Stimulated activated CD4-positive, alpha-beta T cell treated with anti-CD3 and anti-CD28 coated beads, Interleukin-1b, Interleukin-23, amount 100 ng/mL, for 4 hours (primary cell): ENCODE measurements around the gene CTTN.

Source experiments
- DNase-seq, 2 donors: peaks; one replicate each; pipeline ENCODE4 v3.0.0-alpha.2; 2020; ENCODE audit warnings: low read depth in 2 of 2

The CTTN gene

GRCh38 chr11:70409871-70410270 lies 11.5 kb downstream of the CTTN start:
- no peak for DNase-seq

GRCh38 chr11:70410276-70411205 lies 12.2 kb downstream of the CTTN start:
- no peak for DNase-seq

GRCh38 chr11:70411713-70412452 lies 13.6 kb downstream of the CTTN start:
- DNase-seq, result no peak

GRCh38 chr11:70413151-70413550 lies 14.8 kb downstream of the CTTN start:
- no peak for DNase-seq

- DNase-seq, result no peak
These were observed 16.2 kb downstream of the CTTN start for GRCh38 chr11:70414341-70415100.

- DNase-seq, result no peak
These were observed 16.9 kb downstream of the CTTN start for GRCh38 chr11:70415191-70415590.

- no peak for DNase-seq
These were observed 17.5 kb downstream of the CTTN start for GRCh38 chr11:70415642-70416395.

GRCh38 chr11:70416881-70417280 lies 18.6 kb downstream of the CTTN start:
- no peak for DNase-seq

- no peak for DNase-seq
These were observed 19.8 kb downstream of the CTTN start for GRCh38 chr11:70418130-70418529.

GRCh38 chr11:70419307-70420007 lies 21.1 kb downstream of the CTTN start:
- no peak for DNase-seq

- DNase-seq, result no peak
These were observed 21.7 kb downstream of the CTTN start for GRCh38 chr11:70420008-70420464.

GRCh38 chr11:70420496-70420895 lies 22.2 kb downstream of the CTTN start:
- no peak for DNase-seq

GRCh38 chr11:70421123-70421522 lies 22.8 kb downstream of the CTTN start:
- DNase-seq, result no peak

- no peak for DNase-seq
These were observed 24.6 kb downstream of the CTTN start for GRCh38 chr11:70422692-70423522.

GRCh38 chr11:70423523-70424505 lies 25.5 kb downstream of the CTTN start:
- DNase-seq, result no peak

GRCh38 chr11:70424765-70425344 lies 26.5 kb downstream of the CTTN start:
- DNase-seq, result no peak

GRCh38 chr11:70427436-70427835 lies 29.1 kb downstream of the CTTN start:
- DNase-seq, result no peak
